Hematopoietic multipotent progenitor cell (in vitro differentiated cells): ENCODE results near the gene TSPAN12. TPM values are rescaled to one million over a fixed set of nuclear protein-coding genes. Genes with fewer than 3 reads are reported as not detected.
"Not testable (repeated sequence)": the region's sequence is repeated elsewhere in the genome, so short reads cannot be mapped to it uniquely, and the experiment has no call there.

Experiments
- DNase-seq, 3 donors: peaks; one replicate each; pipeline ENCODE4 v3.0.0-alpha.2; 2011 to 2015; ENCODE audit warnings: low read depth in 2 of 3, low spot score in 2 of 3
- total RNA-seq: library from RNA; depleted of rRNA; stranded (reverse); fragments of >200 nt; gene quantifications from one replicate; pipeline ENCODE4 v1.2.3, GENCODE V29; 2012

Gene TSPAN12
- total RNA-seq, 1 donor: 0.81 TPM

DNA sequence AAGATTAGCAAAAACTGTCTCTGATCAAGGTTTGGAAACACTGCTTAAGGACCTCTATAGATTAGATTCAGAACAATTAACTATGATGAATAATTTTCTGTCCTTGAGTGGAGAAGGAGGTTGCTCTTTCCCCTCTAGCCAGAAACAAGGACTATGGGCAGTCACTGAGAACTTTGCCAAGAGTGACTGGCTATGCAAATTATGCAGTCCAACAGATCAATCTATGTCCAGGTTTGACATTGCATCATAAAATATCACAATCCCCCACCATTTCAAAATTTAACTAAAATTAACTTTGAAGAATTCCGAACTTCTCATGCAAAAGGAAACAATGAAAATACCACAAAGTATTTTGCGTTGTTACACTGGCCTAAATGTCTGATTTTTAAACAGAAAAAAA is 50.6 kb downstream of the TSPAN12 start:
- no peak for DNase-seq

DNA sequence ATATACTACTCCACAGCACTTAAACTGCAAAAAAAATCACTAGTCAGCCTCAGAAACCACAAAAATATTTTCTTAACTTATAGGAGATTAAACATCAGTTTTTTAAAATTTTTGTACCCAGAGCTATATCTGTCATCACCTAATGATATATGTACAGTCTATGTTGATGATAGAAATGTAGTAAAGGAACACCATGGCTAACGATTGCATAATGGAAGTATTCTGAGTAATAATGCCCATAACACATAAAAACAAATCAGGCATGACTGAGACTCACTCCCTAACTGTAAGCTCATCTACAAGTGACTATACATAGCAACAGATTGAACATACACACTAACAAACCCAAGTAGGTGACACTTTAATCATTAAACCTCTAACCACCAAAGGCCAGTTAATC is 51.3 kb downstream of the TSPAN12 start:
- DNase-seq: no peak

DNA sequence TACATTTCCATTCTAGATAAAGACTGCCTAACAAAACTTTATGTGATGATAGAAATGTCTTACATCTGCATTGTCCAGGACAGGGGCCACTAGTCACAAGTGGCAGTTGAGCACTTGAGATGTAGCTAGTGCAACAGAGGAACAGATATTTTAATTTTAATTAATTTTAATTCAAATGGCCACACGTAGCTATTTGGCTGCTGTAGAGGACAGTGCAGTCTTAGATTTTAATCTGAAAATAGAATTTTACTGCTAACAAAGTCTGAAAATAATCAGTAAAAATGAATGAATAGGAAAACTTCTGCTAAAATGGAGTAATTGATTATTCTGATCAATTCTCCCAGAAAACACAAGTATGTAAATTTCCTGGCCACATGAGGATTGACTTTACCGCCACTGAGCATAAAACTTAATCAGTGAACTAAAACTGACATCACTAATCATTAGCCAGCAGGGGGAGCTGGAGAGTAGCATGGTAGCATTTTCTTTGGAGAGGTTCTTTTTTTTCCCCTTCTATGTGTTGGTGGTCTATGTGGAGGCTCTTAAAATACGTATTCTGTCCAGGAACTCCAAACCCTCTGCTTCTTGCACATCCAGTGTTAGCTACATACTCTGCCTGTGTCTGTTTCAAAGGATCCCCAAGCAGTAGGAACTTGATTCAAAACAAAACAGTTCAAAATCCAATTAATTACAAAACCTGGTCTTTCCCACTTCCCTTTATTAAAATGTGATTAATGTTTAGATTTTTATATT is 52.1 kb downstream of the TSPAN12 start:
- peak; percentile 14 to 92 (median 66) for DNase-seq

DNA sequence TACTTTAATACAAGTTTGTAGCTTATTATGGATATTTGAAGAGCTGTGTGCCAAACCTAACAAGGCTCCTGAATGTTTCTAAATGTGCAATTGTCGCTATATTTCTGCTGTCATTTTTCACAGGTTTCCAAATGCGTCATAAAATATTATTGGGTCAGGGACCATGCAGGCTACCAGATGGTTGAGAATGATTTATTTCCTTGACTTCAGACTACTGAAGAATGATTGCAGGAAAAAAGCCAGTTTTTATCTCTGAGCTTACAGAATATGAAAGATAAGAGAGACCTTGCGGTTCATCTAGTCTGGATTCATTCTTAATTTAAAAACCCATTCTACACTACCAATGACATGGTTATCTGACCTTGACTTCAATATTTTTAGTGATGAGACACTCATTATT is 55.2 kb downstream of the TSPAN12 start:
- no peak for DNase-seq

DNA sequence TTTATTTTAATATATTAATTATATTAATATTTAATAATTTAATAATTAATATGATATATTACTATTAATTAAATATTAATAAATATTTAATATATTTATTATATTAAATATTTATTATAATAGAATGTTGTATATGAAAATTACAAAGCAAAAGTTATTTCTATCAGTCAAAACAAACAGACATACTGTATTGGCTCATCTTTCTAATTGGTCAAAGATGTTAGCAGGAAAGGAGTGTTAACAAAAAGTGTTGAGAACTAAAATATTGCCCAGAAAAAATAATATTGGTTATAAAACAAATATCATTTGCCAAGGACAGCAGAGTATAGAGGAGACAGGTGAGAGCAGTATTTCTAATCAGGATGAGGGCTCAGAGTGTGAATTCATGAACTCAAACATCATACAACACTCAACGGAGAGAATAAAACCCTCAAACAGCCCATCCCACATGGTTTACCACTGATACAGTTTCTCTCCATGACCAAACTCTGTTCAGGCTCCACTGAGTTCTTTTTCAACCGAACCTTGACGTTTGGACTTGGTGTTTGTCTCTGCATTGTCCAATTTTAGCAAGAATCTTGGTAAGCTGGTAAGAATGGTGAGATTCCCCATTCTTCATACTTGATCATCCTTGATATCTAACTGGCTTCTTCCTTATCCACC is 58.0 kb downstream of the TSPAN12 start:
- no peak for DNase-seq

DNA sequence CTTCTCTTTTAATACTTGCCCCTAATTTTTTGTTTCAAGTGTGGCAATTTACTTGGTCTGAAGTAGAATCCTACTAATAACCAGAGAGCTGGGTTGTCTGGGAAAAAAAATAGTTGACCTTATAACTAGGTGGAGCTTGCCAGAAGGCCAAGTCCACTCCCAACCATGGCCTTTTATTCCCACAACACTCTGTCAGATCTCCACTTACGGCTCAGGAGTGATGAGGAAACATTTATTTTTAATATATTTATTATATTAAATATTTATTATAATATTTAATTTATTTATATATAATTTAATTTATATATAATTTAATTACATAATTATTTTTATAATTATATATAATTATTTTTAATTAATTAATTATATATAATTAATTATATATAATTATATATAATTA is 58.8 kb downstream of the TSPAN12 start:
- no peak for DNase-seq

DNA sequence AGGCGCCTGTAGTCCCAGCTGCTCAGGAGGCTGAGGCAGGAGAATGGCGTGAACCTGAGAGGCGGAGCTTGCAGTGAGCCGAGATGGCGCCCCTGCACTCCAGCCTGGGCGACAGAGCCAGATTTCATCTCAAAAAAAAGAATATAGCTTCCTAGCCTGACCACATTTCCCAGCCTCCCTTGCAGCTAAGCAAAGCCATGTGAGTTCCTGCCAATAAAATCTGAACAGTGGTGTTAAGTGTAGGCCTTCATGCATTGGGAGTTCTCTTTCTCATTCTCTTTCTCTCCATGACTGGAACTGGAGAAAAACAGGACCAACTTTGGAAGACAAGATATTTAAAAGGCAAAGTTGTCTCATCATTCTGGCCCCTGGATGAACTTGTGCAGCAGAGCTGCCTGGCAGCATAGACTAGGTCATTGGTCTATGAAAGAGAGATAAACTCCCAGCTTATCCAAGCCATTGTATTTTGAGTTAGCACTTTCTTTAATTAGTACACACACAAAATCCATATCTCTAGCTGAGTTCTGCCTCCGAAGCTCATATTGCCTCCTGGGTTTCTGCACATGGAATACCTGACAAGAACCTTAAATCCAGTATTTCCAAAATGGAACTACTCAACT is 60.8 kb downstream of the TSPAN12 start:
- DNase-seq: no peak

DNA sequence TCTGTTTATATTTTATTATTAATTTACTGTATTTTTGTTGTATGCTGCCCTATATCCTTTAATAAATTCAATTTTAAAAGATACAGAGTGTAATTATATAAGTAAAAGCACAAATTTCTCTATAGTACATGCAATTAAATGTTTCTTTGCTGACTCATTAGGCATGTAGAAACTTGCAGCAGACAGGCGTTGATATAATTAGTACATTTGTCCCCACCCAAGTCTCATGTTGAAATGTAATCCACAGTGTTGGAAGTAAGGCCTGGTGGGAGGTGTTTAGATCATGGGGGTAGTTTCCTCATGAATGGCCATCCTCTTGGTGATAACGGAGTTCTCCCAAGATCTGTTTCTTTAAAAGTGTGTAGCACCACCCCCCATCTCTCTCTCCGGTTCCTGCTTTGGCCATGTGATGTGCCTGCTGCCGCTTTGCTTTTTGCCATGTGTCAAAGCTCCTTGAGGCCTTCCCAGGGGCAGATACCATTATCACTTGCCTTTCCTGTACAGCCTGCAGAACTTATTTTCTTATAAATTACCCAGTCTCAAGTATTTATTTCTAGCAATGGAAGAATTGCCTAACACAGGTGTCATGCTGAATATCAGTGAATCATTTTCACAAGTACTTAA is 63.7 kb downstream of the TSPAN12 start:
- DNase-seq: no peak

DNA sequence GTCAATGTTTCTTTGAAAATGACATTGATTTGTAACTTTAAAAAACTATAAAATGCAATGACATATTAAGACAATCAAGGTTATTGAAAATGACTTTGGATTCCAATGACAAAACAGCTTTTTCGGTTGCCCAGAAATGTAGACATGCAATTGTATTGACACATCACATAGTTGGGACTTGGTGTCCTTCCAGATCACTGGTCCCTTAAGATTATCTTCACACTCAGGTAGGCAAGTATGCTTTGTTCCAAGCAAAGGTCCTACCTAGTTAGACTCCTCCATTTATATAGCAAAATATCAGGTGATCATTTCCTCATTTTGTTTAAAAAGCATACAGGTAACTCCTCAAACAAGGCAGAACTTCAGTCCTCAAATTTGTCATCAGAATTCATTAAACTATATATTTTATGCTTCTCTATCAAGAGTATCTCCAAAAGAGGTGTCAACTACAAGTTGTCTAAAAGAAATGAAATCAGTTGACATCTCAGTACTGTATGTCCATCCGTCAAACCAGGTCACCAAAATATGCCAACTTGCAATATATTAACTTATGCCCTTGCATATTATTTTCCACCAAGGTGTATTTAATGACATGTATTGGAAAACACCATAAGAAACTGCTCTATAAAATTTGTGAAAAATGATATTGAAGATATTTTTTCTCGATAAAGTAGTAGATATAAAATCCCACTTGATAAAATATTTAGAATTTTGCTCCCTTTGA is 64.6 kb downstream of the TSPAN12 start:
- no peak for DNase-seq

DNA sequence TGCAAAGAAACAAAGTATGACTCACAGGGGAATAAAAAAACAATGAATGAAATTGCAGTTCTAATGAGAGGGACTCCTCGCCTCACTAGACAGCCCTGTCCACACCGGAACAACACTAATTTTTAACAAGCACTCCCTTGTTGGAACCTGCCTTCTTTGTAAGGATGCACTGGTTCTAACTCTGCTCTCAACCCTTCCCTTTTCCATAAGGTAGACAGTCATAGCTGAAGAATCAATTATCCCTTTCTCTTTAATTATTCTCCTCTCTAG is 65.1 kb downstream of the TSPAN12 start:
- no peak for DNase-seq

DNA sequence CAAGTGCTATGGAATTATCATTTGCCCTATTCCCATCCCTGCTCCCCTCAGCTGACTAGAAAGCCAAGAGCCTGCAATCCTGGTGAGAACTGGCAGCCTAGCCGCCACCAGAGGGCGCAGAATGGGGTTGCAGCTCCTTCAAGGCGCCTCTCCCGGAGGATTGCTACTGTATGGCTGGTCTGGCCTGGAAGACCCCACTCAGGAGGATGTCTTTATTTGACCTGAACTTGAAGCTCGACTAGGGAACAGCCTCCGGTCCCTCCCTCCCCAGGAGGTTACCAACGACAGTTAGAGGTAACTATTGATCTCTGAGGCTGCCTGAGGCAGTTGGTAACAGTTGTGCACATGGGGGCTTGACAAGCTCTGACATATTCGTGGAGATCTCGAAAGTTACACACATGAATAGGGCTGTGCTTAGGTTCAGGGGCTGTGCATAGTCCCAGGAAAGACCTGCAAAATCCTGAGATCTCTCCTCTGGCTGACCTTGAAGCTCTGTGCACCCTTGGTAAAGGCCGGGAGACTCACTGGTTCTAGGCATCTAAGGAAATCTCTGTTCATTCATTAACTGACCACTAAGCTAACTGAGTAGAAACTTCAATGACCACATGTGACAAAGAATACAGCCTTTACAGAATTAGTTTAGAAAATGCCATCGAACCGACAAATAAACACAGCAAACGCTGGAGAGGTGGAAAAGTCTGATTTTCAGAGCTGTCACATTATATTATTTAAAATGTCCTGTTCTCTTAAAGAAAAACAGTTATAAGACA is 65.7 kb downstream of the TSPAN12 start:
- DNase-seq: peak; percentile 10 to 74 (median 65)

DNA sequence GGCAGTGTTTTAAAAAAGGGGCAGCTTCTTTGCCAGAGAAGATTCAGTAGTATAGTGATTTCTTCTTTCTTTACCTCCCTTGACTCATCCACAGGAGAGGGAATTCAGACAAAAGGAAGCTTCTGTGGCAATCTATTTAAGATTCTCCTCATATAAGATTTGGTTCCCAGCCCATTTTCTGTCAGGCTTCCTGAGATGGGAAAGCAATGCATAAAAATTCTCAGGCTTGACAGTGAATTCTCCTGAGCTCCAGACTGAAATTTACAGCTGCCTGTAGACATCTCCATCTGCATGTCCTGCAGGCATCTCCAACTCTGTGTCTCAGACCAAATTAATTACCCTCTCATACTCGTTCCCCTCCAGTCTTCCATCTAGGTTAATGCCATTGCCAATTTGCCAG is 72.8 kb downstream of the TSPAN12 start:
- no peak for DNase-seq

DNA sequence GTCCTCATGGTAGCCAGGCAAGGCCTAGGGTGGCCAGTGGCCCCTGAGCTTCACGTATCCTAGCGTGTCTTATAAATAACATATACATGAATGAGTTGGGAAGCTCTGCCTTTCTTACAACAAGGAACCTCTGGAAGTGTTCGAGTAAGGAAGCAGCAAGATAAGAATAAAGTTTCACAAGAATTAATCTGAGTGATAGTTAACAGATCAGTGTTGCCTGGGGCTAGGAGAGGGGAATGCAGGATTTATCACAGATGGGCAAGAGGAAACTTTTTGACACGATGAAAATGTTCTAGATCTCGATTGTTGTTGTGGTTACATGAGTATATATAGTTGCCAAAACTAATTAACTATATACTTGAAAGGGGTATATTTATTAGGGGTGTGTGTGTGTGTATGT is 74.2 kb downstream of the TSPAN12 start:
- DNase-seq: no peak

DNA sequence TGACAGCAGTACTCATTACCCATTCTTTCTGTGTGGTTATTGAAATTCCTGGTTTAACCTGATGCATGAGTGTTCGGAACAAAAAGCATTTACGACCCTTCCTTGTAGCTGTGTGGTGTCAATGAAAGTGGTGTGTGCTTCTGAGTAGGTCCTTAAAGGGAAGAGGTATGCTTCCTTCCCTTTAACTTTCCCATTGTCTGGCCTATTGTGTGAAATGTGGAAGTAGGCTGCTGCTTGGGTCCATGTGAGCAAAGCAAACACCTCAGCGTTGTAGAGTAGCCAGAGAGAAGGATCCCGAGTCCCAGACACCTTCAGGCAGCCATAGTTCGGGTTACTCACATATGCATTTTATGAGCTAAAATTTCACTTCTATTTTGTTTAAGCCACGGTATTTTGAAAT is 74.7 kb downstream of the TSPAN12 start:
- DNase-seq: no peak

DNA sequence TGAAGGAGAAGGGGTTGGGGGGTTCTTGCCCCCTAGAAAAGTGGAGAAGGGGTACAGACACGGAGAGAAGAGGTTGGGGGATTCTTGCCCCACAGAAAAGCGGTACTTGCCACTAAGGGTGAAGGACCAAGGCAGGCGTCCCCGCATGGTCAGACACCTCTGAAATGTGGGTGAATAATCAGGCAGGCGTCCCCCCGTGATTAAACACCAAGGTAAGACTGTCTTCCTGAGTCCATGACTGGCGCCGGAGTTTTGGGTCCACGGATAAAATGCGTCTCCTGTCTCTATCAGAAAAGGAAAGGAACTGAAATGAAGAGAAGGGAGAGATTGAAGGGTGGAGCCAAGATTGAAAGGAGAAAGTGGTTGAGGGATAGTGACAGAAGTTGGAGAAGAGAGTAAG is 76.0 kb downstream of the TSPAN12 start:
- not testable (repeated sequence) for DNase-seq

DNA sequence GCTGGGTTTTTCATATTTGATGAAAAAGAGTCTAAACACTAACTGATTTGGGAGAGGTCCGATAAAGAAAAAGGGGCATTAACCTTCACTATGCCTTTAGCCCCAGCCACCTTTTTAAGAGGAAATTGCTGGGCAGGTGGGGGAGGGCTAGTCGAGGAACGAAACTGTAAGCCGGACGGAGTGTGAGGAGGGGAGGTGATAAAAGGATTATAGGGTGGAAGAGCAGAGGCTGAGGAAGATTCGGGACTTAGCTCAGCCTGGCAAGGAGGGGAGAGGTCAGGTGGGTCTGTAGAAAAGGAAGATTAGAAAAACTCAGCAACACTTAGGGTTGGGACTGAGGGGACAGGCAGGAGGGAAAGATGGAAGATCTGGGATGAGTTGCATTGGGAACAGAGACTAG is 77.0 kb downstream of the TSPAN12 start:
- DNase-seq: no peak

DNA sequence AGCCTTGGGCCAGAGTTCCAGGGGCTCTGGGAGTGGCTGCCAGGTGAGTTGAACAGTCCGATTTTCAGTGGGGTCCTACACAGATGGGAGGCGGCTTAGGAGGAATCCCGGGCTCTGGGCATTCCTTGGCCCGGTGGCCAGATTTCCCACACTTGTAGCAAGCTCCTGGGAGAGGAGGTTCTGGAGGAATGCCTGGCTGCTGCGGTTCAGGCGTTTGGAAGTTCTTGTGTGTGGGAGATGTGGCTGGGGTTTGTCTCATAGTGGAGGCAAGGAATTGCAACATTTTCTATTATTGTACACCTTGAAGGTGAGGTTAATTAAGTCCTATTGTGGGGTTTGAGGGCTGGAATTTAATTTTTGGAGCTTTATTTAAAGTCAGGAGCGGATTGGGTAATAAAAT is 77.5 kb downstream of the TSPAN12 start:
- not testable (repeated sequence) for DNase-seq

DNA sequence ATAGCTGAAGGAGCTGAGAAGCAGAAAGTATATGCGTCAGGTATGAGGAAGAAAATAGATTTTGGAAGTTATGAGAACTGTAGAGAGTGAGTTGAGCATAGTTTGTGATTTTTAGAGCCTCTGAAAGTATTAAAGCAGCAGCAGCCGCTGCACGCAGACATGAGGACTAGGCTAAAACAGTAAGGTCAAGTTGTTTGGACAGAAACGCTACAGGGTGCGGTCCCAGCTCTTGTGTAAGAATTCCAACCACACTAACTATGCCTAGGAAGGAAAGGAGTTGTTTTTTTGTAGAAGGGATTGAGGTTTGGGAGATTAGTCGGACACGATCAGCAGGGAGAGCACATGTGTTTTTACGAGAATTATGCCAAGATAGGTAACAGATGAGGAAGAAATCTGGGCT is 78.9 kb downstream of the TSPAN12 start:
- DNase-seq: not testable (repeated sequence)

DNA sequence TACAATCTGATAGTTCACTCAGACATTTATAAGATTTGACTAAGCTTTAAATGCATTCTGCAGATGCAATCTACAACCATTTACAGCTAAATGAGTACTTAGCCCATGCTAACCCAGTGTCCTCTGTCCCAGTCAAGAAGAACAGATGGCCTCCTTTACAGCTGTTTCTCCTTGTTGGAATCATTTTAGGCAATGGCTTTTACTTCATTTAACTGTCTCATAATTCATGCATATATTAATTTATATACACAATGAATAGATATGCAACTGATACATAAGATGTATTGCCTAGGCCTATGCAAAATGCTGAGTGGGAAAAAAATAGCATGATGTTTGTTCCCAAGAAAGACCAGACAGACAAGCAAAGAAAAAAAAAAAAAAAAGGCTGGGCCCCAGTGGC is 82.2 kb downstream of the TSPAN12 start:
- no peak for DNase-seq

DNA sequence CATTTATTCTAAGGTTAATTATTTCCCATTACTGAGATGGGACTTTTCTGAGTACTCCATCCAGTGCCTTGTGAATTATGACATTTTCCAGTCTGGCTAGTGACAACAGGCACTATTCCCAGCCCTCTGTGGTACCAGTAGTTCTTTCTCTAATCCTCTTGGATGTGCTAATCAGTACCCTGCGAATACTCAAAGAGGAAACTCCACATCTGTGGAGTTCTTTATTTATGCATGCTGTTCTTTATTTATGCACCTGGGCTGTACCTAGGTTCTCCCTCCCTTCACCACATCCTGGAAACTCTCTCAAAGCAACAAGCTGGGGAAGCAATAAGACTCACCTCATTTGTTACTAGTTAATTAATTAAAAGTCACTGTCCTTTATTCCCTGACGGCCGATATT is 83.5 kb downstream of the TSPAN12 start:
- no peak for DNase-seq
